ENCODE results near the gene FA2H.
A peak's percentile ranks its signal among the peaks of the same experiment; 100 is the strongest.
"Not testable (repeated sequence)": the region's sequence is repeated elsewhere in the genome, so short reads cannot be mapped to it uniquely, and the experiment has no call there.

The FA2H gene

GRCh38 chr16:74774223-74775139 is at the start of gene FA2H:
TSS of gene FA2H (minus strand) at chr16:74774820. CDS start at chr16:74774755, 65 bp downstream.
- DNase-seq (ENCODE audit: low spot score): peak; percentile 99

GRCh38 chr16:74817851-74818250 is 43.2 kb upstream of the FA2H start:
- peak; percentile 50 for DNase-seq (ENCODE audit: low spot score)

GRCh38 chr16:74813109-74813641 is 38.6 kb upstream of the FA2H start:
- DNase-seq (ENCODE audit: low spot score): peak; percentile 95

- no peak for DNase-seq (ENCODE audit: low spot score)
Observed at GRCh38 chr16:74811911-74812310, 37.3 kb upstream of the FA2H start.

GRCh38 chr16:74811216-74811615 is 36.6 kb upstream of the FA2H start:
- DNase-seq (ENCODE audit: low spot score): not testable (repeated sequence)

GRCh38 chr16:74807052-74807646 is 32.5 kb upstream of the FA2H start:
- no peak for DNase-seq (ENCODE audit: low spot score)

- DNase-seq (ENCODE audit: low spot score): no peak
Observed at GRCh38 chr16:74800216-74800871, 25.7 kb upstream of the FA2H start.

GRCh38 chr16:74797414-74797813 is 22.8 kb upstream of the FA2H start:
- no peak for DNase-seq (ENCODE audit: low spot score)

GRCh38 chr16:74795104-74795503 is 20.5 kb upstream of the FA2H start:
- DNase-seq (ENCODE audit: low spot score): no peak

- no peak for DNase-seq (ENCODE audit: low spot score)
Observed at GRCh38 chr16:74794668-74795067, 20.0 kb upstream of the FA2H start.

GRCh38 chr16:74793571-74793970 is 19.0 kb upstream of the FA2H start:
- DNase-seq (ENCODE audit: low spot score): no peak

GRCh38 chr16:74792225-74792624 is 17.6 kb upstream of the FA2H start:
- DNase-seq (ENCODE audit: low spot score): no peak

GRCh38 chr16:74791749-74792148 is 17.1 kb upstream of the FA2H start:
- not testable (repeated sequence) for DNase-seq (ENCODE audit: low spot score)

- no peak for DNase-seq (ENCODE audit: low spot score)
Observed at GRCh38 chr16:74788108-74788507, 13.5 kb upstream of the FA2H start.

- DNase-seq (ENCODE audit: low spot score): no peak
Observed at GRCh38 chr16:74785031-74785430, 10.4 kb upstream of the FA2H start.

GRCh38 chr16:74778646-74779045 is 4.0 kb upstream of the FA2H start:
- no peak for DNase-seq (ENCODE audit: low spot score)

- no peak for DNase-seq (ENCODE audit: low spot score)
Observed at GRCh38 chr16:74776926-74777325, 2.3 kb upstream of the FA2H start.

GRCh38 chr16:74775255-74775654 is 635 bp upstream of the FA2H start:
- no peak for DNase-seq (ENCODE audit: low spot score)

- DNase-seq (ENCODE audit: low spot score): no peak
Observed at GRCh38 chr16:74773446-74774222, 986 bp downstream of the FA2H start.

GRCh38 chr16:74771656-74772315 is 2.8 kb downstream of the FA2H start:
- no peak for DNase-seq (ENCODE audit: low spot score)

- DNase-seq (ENCODE audit: low spot score): no peak
Observed at GRCh38 chr16:74770831-74771526, 3.6 kb downstream of the FA2H start.
